K562 (cell line): ENCODE data around the gene GFI1B. TPM values are rescaled to one million over a fixed set of nuclear protein-coding genes. Genes with fewer than 3 reads are reported as not detected.

Source experiments
- DLX4 ChIP-seq: fragments of 250-450 bp; sonication (Bioruptor Pico); IDR thresholded peaks from 2 replicates; pipeline ENCODE4 v1.6.1; 2021; ENCODE audit warnings: mild to moderate bottlenecking
- E2F8 ChIP-seq: fragments of 450-650 bp; IDR thresholded peaks from 2 replicates; pipeline ENCODE4 v1.7.1; 2018; ENCODE audit warnings: mild to moderate bottlenecking, low read depth; ENCODE audit not compliant: partially characterized antibody
- ETV1 ChIP-seq: fragments of 450-650 bp; conservative IDR thresholded peaks from 2 replicates; pipeline ENCODE4 v1.6.1; 2016; ENCODE audit warnings: missing genetic modification characterization, control low read depth, low read depth, missing compliant biosample characterization
- FOSL1 ChIP-seq: fragments of 200-800 bp; sonication (Bioruptor generic); conservative IDR thresholded peaks from 2 replicates; pipeline ENCODE4 v1.6.1; 2016; ENCODE audit warnings: missing genetic modification characterization, missing compliant biosample characterization
- HDGF ChIP-seq: fragments of 450-650 bp; IDR thresholded peaks from 2 replicates; pipeline ENCODE4 v1.6.1; 2016
- HOMEZ ChIP-seq: fragments of 250-450 bp; sonication (Bioruptor Pico); IDR thresholded peaks from 2 replicates; pipeline ENCODE4 v1.4.0; 2020; ENCODE audit warnings: mild to moderate bottlenecking, moderate library complexity
- ID3 ChIP-seq, 2 experiments: fragments of 250-450 bp in 1 of 2; fragments of 450-650 bp in 1 of 2; sonication (Bioruptor Pico) in 1 of 2; IDR thresholded peaks; 2 replicates each; pipeline versions ENCODE4 v1.6.1 to v1.8.0; 2016 to 2021; ENCODE audit warnings: mild to moderate bottlenecking in 2 of 2, moderate library complexity in 2 of 2, missing compliant biosample characterization in 1 of 2, missing genetic modification characterization in 1 of 2
- KDM1A ChIP-seq, 2 experiments: fragments of 450-650 bp; IDR thresholded peaks; 2 replicates each; pipeline ENCODE4 v1.6.1; 2016; ENCODE audit warnings: mild to moderate bottlenecking in 2 of 2
- RBM25 ChIP-seq: fragments of 200-400 bp; formaldehyde crosslinking; IDR thresholded peaks from 2 replicates; pipeline ENCODE4 v1.6.1; 2018; ENCODE audit warnings: low read length, low read depth, moderate library complexity; ENCODE audit not compliant: severe bottlenecking
- RFX1 ChIP-seq: fragments of 450-650 bp; IDR thresholded peaks from 2 replicates; pipeline ENCODE4 v1.6.1; 2016; ENCODE audit warnings: mild to moderate bottlenecking, moderate library complexity
- SMAD2 ChIP-seq: fragments of 150-350 bp; IDR thresholded peaks from 2 replicates; pipeline ENCODE4 v1.6.1; 2014; ENCODE audit warnings: low read depth, mild to moderate bottlenecking, low read length
- TCFL5 ChIP-seq: fragments of 250-450 bp; sonication (Bioruptor Pico); conservative IDR thresholded peaks from 2 replicates; pipeline ENCODE4 v1.6.1; 2021; ENCODE audit warnings: mild to moderate bottlenecking, moderate library complexity, matching md5 sums
- TEAD2 ChIP-seq: fragments of 450-650 bp; IDR thresholded peaks from 2 replicates; pipeline ENCODE4 v1.6.1; 2016; ENCODE audit warnings: missing genetic modification characterization, control low read depth, missing compliant biosample characterization
- ZNF24 ChIP-seq: fragments of 450-650 bp; IDR thresholded peaks from 2 replicates; pipeline ENCODE4 v1.6.1; 2016
- ZNF707 ChIP-seq: fragments of 250-450 bp; sonication (Bioruptor Pico); conservative IDR thresholded peaks from 2 replicates; pipeline ENCODE4 v1.8.0; 2022; ENCODE audit warnings: inconsistent platforms, mild to moderate bottlenecking, moderate library complexity
- ZNF740 ChIP-seq, 3 experiments: fragments of 200-800 bp in 1 of 3; sonication (Bioruptor generic) in 1 of 3; sonication (generic) in 1 of 3; formaldehyde crosslinking in 1 of 3; IDR thresholded peaks; 2 replicates each; pipeline versions ENCODE4 v1.6.1 to v1.8.0; 2016 to 2022; ENCODE audit warnings: mild to moderate bottlenecking in 2 of 3, missing compliant biosample characterization in 2 of 3, missing genetic modification characterization in 2 of 3, missing genetic modification reagents in 1 of 3
- ZNF830 ChIP-seq: fragments of 250-450 bp; sonication (Bioruptor Pico); IDR thresholded peaks from 2 replicates; pipeline ENCODE4 v1.5.0; 2021; ENCODE audit warnings: mild to moderate bottlenecking
- polyA plus RNA-seq, 8 experiments: library from polyadenylated mRNA; depleted of rRNA in 4 of 8; stranded (reverse) in 5 of 8; unstranded in 3 of 8; fragments of >200 nt; fragmentation: Nextera tagmentation in 2 of 8; fragmentation: Illumina TruSeq in 1 of 8; extraction: Ambion mirVana in 2 of 8; extraction: Trizol in 1 of 8; gene quantifications; 2 replicates each; pipeline versions ENCODE4 v1.2.1 to v1.2.3, GENCODE V29; 2011 to 2014; ENCODE audit warnings: inconsistent platforms in 1 of 8, missing spikeins in 1 of 8
- total RNA-seq, 7 experiments: library from RNA; depleted of rRNA in 6 of 7; stranded (reverse); fragments of >200 nt in 6 of 7; fragmentation: Illumina TruSeq in 2 of 7; extraction: Trizol in 2 of 7; gene quantifications; 2 replicates each; pipeline versions ENCODE4 v1.2.1 to v1.2.3, GENCODE V29; 2011 to 2021; ENCODE audit warnings: low replicate concordance in 1 of 7

The GFI1B gene
- total and polyA plus RNA-seq, 9 of the 15 experiments (the other 6 are each of a cell fraction or from before 2014, with no cell fraction given): 8.0 to 75.7 (median 34.5) TPM

- TF ChIP-seq E2F8 (no peak), HOMEZ (CRISPR knock-in tag) (no peak), HDGF (peak; percentile 96), ZNF24 (peak; percentile 44; the same call in 1 of the 2 replicates), ZNF830 (CRISPR knock-in tag) (no peak), RFX1 (no peak), TCFL5 (CRISPR knock-in tag) (no peak), KDM1A (IDR thresholded peaks at IDR 0.05) (peak; percentile 96 to 97), ETV1 (peak; percentile 47), ZNF707 (no peak), ID3 (CRISPR knock-in tag; IDR thresholded peaks at IDR 0.05) (no peak), ID3 (tag; IDR thresholded peaks at IDR 0.05) (peak; percentile 51; the same call in 1 of the 2 replicates), FOSL1 (tag) (peak; percentile 19; the same call in 1 of the 2 replicates), SMAD2 (no peak), DLX4 (CRISPR knock-in tag) (peak; percentile 27; the same call in 1 of the 2 replicates), RBM25 (peak; percentile 98), ZNF740 (CRISPR knock-in tag; IDR thresholded peaks at IDR 0.05) (no peak), ZNF740 (tag; IDR thresholded peaks at IDR 0.05) (0 out of 4 replicates have a peak, but pooled peaks of 1 of the 2 experiments have one; percentile 16), TEAD2 (no peak)
Measured at GRCh38 chr9:132945186-132946130, 33.0 kb upstream of the GFI1B start (continued).
